K562 (cell line): ENCODE data around the gene ZSWIM1. TPM values are rescaled to one million over a fixed set of nuclear protein-coding genes. Genes with fewer than 3 reads are reported as not detected.

Experiments used
- ATAC-seq: fragments of 200-7000 bp; cut with Tn5 transposase; 3 replicates; pipeline ENCODE4 v1.9.1; 2020; ENCODE audit warnings: moderate library complexity
- BruUV-seq: library from RNA; stranded (reverse); fragments of 400-500 nt; replicated peaks from 2 replicates; lab custom pipeline; 2021; lab: Mats Ljungman, UMichigan
- CTCF ChIA-PET: fragments of 300-600 bp; formaldehyde crosslinking; extraction: SDS; loops from one replicate; lab custom pipeline; 2021; ENCODE audit warnings: low intra/inter-chr PET ratio; lab: Yijun Ruan, JAX
- POLR2A ChIA-PET: fragments of 300-600, 350-650 bp; sonication (Branson Sonifier 250); formaldehyde crosslinking; extraction: SDS; loops from one replicate; lab custom pipeline; 2021; ENCODE audit warnings: antibody characterized with exemption, inconsistent platforms; lab: Yijun Ruan, JAX
- DNase-seq, 4 experiments: peaks; one replicate each; pipeline versions ENCODE4 v3.0.0 to v3.0.0-alpha.2; 2011 to 2018; ENCODE audit warnings: low spot score in 3 of 4, mixed read lengths in 3 of 4; ENCODE audit errors: extremely low read depth in 1 of 4
- FAIRE-seq: peaks from 2 replicates; lab custom pipeline; 2011; peaks lifted over from hg19 to GRCh38; lab: Jason Lieb, UNC
- H2AFZ ChIP-seq: 2 replicates; pipeline ENCODE4 v1.6.0; 2011; ENCODE audit warnings: low read depth, low read length, control low read depth, inconsistent platforms
- H3K27ac ChIP-seq: fragments of 200-600 bp; 3 replicates; pipeline ENCODE4 v1.8.0; 2011; ENCODE audit warnings: low read depth, mild to moderate bottlenecking, control low read depth, inconsistent platforms, low read length, moderate library complexity, mixed read lengths; ENCODE audit errors: extremely low read depth
- H3K27me3 ChIP-seq, 2 experiments: fragments of 300-600 bp in 1 of 2; 2 replicates in 1 of 2; 3 replicates in 1 of 2; pipeline versions ENCODE4 v1.6.0 to v1.8.0; 2011; ENCODE audit warnings: inconsistent platforms in 2 of 2, low read length in 2 of 2, mild to moderate bottlenecking in 1 of 2, mixed read lengths in 1 of 2, moderate library complexity in 1 of 2; ENCODE audit not compliant: control insufficient read depth in 2 of 2, insufficient read depth in 2 of 2
- H3K36me3 ChIP-seq: fragments of 300-600 bp; 3 replicates; pipeline ENCODE4 v1.8.0; 2011; ENCODE audit warnings: mild to moderate bottlenecking, low read length, inconsistent platforms; ENCODE audit not compliant: control insufficient read depth, insufficient read depth
- H3K4me1 ChIP-seq, 2 experiments: fragments of 200-600 bp in 1 of 2; replicated peaks in 1 of 2; 2 replicates in 1 of 2; 3 replicates in 1 of 2; pipeline versions ENCODE4 v1.5.1 to v1.8.0; 2011; ENCODE audit warnings: inconsistent platforms in 2 of 2, low read length in 2 of 2, mild to moderate bottlenecking in 1 of 2, mixed read lengths in 1 of 2, moderate library complexity in 1 of 2; ENCODE audit not compliant: control insufficient read depth in 2 of 2, insufficient read depth in 2 of 2
- H3K4me2 ChIP-seq: 2 replicates; pipeline ENCODE4 v1.6.1; 2011; ENCODE audit warnings: low read length, control low read depth, inconsistent platforms, mixed read lengths; ENCODE audit not compliant: insufficient read depth
- H3K4me3 ChIP-seq: fragments of 200-600 bp; sonication (generic), shearing (Covaris generic); 2 replicates; pipeline ENCODE4 v1.5.1; 2016; ENCODE audit warnings: control low read depth, inconsistent platforms
- H3K79me2 ChIP-seq: fragments of 200-600 bp; 3 replicates; pipeline ENCODE4 v1.8.0; 2011; ENCODE audit warnings: low read length, inconsistent platforms; ENCODE audit not compliant: control insufficient read depth, insufficient read depth
- H3K9ac ChIP-seq, 2 experiments: 2 replicates each; pipeline versions ENCODE4 v1.6.0 to v1.6.1; 2011; ENCODE audit warnings: low read depth in 2 of 2, low read length in 2 of 2, control low read depth in 1 of 2, inconsistent platforms in 1 of 2, mild to moderate bottlenecking in 1 of 2, mixed read lengths in 1 of 2; ENCODE audit not compliant: insufficient read depth in 1 of 2
- H3K9me1 ChIP-seq: one replicate; pipeline ENCODE4 v1.6.0; 2011; ENCODE audit warnings: inconsistent platforms, mild to moderate bottlenecking, low read length, moderate library complexity; ENCODE audit not compliant: control insufficient read depth, insufficient read depth
- H3K9me3 ChIP-seq: replicated peaks from 2 replicates; pipeline ENCODE4 v1.5.1; 2011; ENCODE audit warnings: low read depth, low read length, inconsistent platforms; ENCODE audit not compliant: control insufficient read depth, insufficient read depth
- H4K20me1 ChIP-seq: replicated peaks from 2 replicates; pipeline ENCODE4 v1.6.1; 2011; ENCODE audit warnings: low read length, inconsistent platforms, mixed read lengths; ENCODE audit not compliant: control insufficient read depth, insufficient read depth
- NFIC ChIP-seq: fragments of 450-650 bp; IDR thresholded peaks from 2 replicates; pipeline ENCODE4 v1.6.1; 2017; ENCODE audit warnings: mild to moderate bottlenecking, inconsistent platforms
- PRPF4 ChIP-seq: fragments of 200-400 bp; formaldehyde crosslinking; IDR thresholded peaks from one replicate; pipeline ENCODE4 v1.6.1; 2017; ENCODE audit warnings: low read length, low read depth, mild to moderate bottlenecking; ENCODE audit not compliant: insufficient read depth, poor library complexity, severe bottlenecking
- TAF7 ChIP-seq: fragments of 450-650 bp; IDR thresholded peaks from 2 replicates; pipeline ENCODE4 v1.6.1; 2016; ENCODE audit warnings: missing genetic modification characterization, missing compliant biosample characterization
- ZNF134 ChIP-seq: fragments of 250-450 bp; sonication (Bioruptor Pico); conservative IDR thresholded peaks from 2 replicates; pipeline ENCODE4 v1.4.0; 2020
- ZNF589 ChIP-seq: fragments of 200-800 bp; sonication (Bioruptor generic); IDR thresholded peaks from 2 replicates; pipeline ENCODE4 v1.6.1; 2016; ENCODE audit warnings: low read depth, missing genetic modification characterization, missing compliant biosample characterization
- WGBS: fragments of 100-300 bp; shearing (Covaris generic); methylation state at CpG from one replicate; pipeline ENCODE4 v1.1.6; 2016; ENCODE audit warnings: low coverage, mixed read lengths; ENCODE audit not compliant: insufficient coverage; ENCODE audit errors: missing lambda C conversion rate; 5-methylcytosine and 5-hydroxymethylcytosine counted together
- in situ Hi-C: fragments of 300-500 bp; cut with MboI; formaldehyde crosslinking; loops from 4 replicates; pipeline ENCODE4 v1.15.0; 2018; ENCODE audit warnings: inconsistent platforms, mixed read lengths
- intact Hi-C: fragments of 100-400 bp; cut with micrococcal nuclease; formaldehyde crosslinking; loops from 2 replicates; pipeline ENCODE4 v1.14.2; 2022
- polyA plus RNA-seq, 8 experiments: library from polyadenylated mRNA; depleted of rRNA in 4 of 8; stranded (reverse) in 5 of 8; unstranded in 3 of 8; fragments of >200 nt; fragmentation: Nextera tagmentation in 2 of 8; fragmentation: Illumina TruSeq in 1 of 8; extraction: Ambion mirVana in 2 of 8; extraction: Trizol in 1 of 8; gene quantifications; 2 replicates each; pipeline versions ENCODE4 v1.2.1 to v1.2.3, GENCODE V29; 2011 to 2014; ENCODE audit warnings: inconsistent platforms in 1 of 8, missing spikeins in 1 of 8
- total RNA-seq, 7 experiments: library from RNA; depleted of rRNA in 6 of 7; stranded (reverse); fragments of >200 nt in 6 of 7; fragmentation: Illumina TruSeq in 2 of 7; extraction: Trizol in 2 of 7; gene quantifications; 2 replicates each; pipeline versions ENCODE4 v1.2.1 to v1.2.3, GENCODE V29; 2011 to 2021; ENCODE audit warnings: low replicate concordance in 1 of 7
- TF ChIP-seq, protein P1 (sequence below): sonication (generic); formaldehyde crosslinking; IDR thresholded peaks from 2 replicates; pipeline ENCODE4 v1.8.1; 2023; ENCODE audit warnings: mild to moderate bottlenecking, missing genetic modification reagents
- TF ChIP-seq, protein P2 (sequence below): fragments of 150-350 bp; IDR thresholded peaks from 2 replicates; pipeline ENCODE4 v1.6.1; 2014; ENCODE audit warnings: low read depth, mild to moderate bottlenecking, low read length, borderline replicate concordance
- TF ChIP-seq, protein P3 (sequence below), 2 experiments: IDR thresholded peaks; 2 replicates each; pipeline ENCODE4 v1.6.1; 2011; ENCODE audit warnings: borderline replicate concordance in 1 of 2, control low read depth in 1 of 2, low read depth in 1 of 2, low read length in 1 of 2, mild to moderate bottlenecking in 1 of 2, mixed read lengths in 1 of 2, moderate library complexity in 1 of 2; ENCODE audit not compliant: insufficient read depth in 1 of 2, insufficient read length in 1 of 2, poor library complexity in 1 of 2, severe bottlenecking in 1 of 2; ENCODE audit errors: extremely low read depth in 1 of 2
- TF ChIP-seq, protein P4 (sequence below), 2 experiments: fragments of 450-650 bp; IDR thresholded peaks; 2 replicates each; pipeline ENCODE4 v1.6.1; 2016

The ZSWIM1 gene
- total and polyA plus RNA-seq, 9 of the 15 experiments (the other 6 are each of a cell fraction or from before 2014, with no cell fraction given): 2.5 to 15.6 (median 9.5) TPM

DNA sequence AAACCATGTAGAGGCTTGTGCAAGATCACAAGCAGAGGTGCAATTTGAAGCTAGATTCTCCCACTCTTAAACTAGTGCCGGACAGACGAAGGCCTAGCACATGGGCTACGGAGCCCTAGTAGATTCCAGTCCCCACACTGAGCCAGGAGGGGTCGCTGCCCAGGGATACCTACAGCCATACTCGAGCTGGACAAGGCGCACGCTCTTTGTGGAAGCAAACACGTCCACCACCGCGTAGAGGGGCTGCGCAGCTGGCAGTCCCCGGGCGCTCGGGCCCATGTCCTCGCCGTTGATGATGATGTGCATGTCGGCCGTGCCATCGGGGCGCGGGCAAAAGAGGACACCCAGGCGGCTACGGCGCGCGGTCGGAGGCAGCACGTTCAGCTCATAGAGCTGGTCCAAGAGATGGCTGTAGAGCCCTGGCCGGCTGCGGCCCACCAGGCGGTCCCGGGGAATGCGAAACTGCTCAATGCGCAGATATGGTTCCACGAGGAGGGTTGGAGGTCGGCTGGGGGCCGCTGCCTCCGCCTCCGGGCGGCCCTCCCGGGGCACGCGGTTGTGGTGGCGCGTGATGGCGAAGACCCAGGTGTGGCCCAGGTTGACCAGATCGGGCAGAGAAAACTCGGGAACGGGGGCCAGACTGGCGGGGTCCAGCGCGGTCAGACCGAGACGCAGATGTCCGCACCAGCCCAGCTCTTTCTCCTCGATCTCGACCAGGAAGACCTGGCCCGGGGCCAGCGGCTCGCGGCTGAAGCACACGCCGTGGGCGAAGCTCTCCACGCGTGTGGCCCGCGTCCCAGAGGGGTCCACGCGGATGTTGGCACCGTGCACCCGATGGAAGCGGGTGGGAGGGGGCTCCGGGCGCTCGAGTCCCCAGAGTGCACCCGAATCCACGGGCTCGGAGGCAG is 9.3 kb downstream of the ZSWIM1 start:
- peaks cover 8% of the 10 kb centered on the region; the same call in 1 of the 3 replicates for H3K79me2 ChIP-seq
- 81% methylated on average over 59 of the region's 79 CpGs for WGBS
- H3K4me2 ChIP-seq: peak overlapping the region; percentile 81
- peak overlapping the region; percentile 74 to 94 for H3K9ac ChIP-seq
- DNase-seq: peak in 1 of 4 experiments; percentile 19
- H3K36me3 ChIP-seq: peaks cover 36% of the 10 kb centered on the region; the same call in 2 of the 3 replicates
- in situ Hi-C loops: no loop called here
- intact Hi-C loops: loop anchor here (5.0 kb wide), 1 partner anchor 72 kb away; no protein-coding TSS in a partner anchor
- CTCF ChIA-PET: interaction anchor here (1.0 to 2.7 kb wide), 2 partner anchors 90 to 92 kb away, joined by 3 to 9 read pairs; no protein-coding TSS in a partner anchor
- H3K9me3 ChIP-seq: no peaks in the 10 kb centered on the region
- no peak for FAIRE-seq
- 0 out of 3 replicates have a peak, but pooled peaks have one; percentile 8 for ATAC-seq
- H2AFZ ChIP-seq: peak overlapping the region; percentile 96
- H4K20me1 ChIP-seq: no peaks in the 10 kb centered on the region
- no peaks in the 10 kb centered on the region for H3K27me3 ChIP-seq
- H3K27ac ChIP-seq: peak overlapping the region; percentile 74
- H3K4me3 ChIP-seq: peak overlapping the region; percentile 69
- H3K9me1 ChIP-seq: no peaks in the 10 kb centered on the region
- POLR2A ChIA-PET: interaction anchor here (0.5 to 1.4 kb wide), 7 partner anchors 9 to 64 kb away, joined by 3 to 11 read pairs (median 4); partner anchors contain the start of gene ZSWIM1
- TSS peak; percentile 81 for BruUV-seq
- peaks cover 12 to 40% of the 10 kb centered on the region in 2 experiments for H3K4me1 ChIP-seq
- peak; percentile 84 for TF ChIP-seq NFIC
- peak; percentile 89 for TF ChIP-seq PRPF4
- TF ChIP-seq, protein P1, sequence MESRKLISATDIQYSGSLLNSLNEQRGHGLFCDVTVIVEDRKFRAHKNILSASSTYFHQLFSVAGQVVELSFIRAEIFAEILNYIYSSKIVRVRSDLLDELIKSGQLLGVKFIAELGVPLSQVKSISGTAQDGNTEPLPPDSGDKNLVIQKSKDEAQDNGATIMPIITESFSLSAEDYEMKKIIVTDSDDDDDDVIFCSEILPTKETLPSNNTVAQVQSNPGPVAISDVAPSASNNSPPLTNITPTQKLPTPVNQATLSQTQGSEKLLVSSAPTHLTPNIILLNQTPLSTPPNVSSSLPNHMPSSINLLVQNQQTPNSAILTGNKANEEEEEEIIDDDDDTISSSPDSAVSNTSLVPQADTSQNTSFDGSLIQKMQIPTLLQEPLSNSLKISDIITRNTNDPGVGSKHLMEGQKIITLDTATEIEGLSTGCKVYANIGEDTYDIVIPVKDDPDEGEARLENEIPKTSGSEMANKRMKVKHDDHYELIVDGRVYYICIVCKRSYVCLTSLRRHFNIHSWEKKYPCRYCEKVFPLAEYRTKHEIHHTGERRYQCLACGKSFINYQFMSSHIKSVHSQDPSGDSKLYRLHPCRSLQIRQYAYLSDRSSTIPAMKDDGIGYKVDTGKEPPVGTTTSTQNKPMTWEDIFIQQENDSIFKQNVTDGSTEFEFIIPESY (CRISPR knock-in tag): peak; percentile 87
- TF ChIP-seq TAF7 (tag): no peak
- TF ChIP-seq, protein P2, sequence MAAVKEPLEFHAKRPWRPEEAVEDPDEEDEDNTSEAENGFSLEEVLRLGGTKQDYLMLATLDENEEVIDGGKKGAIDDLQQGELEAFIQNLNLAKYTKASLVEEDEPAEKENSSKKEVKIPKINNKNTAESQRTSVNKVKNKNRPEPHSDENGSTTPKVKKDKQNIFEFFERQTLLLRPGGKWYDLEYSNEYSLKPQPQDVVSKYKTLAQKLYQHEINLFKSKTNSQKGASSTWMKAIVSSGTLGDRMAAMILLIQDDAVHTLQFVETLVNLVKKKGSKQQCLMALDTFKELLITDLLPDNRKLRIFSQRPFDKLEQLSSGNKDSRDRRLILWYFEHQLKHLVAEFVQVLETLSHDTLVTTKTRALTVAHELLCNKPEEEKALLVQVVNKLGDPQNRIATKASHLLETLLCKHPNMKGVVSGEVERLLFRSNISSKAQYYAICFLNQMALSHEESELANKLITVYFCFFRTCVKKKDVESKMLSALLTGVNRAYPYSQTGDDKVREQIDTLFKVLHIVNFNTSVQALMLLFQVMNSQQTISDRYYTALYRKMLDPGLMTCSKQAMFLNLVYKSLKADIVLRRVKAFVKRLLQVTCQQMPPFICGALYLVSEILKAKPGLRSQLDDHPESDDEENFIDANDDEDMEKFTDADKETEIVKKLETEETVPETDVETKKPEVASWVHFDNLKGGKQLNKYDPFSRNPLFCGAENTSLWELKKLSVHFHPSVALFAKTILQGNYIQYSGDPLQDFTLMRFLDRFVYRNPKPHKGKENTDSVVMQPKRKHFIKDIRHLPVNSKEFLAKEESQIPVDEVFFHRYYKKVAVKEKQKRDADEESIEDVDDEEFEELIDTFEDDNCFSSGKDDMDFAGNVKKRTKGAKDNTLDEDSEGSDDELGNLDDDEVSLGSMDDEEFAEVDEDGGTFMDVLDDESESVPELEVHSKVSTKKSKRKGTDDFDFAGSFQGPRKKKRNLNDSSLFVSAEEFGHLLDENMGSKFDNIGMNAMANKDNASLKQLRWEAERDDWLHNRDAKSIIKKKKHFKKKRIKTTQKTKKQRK: no peak
- TF ChIP-seq, protein P3, sequence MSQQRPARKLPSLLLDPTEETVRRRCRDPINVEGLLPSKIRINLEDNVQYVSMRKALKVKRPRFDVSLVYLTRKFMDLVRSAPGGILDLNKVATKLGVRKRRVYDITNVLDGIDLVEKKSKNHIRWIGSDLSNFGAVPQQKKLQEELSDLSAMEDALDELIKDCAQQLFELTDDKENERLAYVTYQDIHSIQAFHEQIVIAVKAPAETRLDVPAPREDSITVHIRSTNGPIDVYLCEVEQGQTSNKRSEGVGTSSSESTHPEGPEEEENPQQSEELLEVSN (IDR thresholded peaks at IDR 0.05; ENCODE audit: borderline replicate concordance in 1 of 2, extremely low read depth in 1 of 2, insufficient read depth in 1 of 2, insufficient read length in 1 of 2, low read depth in 1 of 2, low read length in 1 of 2, poor library complexity in 1 of 2, severe bottlenecking in 1 of 2): peak in 1 of 2 experiments; percentile 28
- TF ChIP-seq, protein P4, sequence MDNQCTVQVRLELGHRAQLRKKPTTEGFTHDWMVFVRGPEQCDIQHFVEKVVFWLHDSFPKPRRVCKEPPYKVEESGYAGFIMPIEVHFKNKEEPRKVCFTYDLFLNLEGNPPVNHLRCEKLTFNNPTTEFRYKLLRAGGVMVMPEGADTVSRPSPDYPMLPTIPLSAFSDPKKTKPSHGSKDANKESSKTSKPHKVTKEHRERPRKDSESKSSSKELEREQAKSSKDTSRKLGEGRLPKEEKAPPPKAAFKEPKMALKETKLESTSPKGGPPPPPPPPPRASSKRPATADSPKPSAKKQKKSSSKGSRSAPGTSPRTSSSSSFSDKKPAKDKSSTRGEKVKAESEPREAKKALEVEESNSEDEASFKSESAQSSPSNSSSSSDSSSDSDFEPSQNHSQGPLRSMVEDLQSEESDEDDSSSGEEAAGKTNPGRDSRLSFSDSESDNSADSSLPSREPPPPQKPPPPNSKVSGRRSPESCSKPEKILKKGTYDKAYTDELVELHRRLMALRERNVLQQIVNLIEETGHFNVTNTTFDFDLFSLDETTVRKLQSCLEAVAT (IDR thresholded peaks at IDR 0.05): peak in 1 of 2 experiments; percentile 30; a peak in 1 of 4 replicates
- TF ChIP-seq ZNF134 (CRISPR knock-in tag): no peak
- 0 out of 2 replicates have a peak, but pooled peaks have one; percentile 36 for TF ChIP-seq ZNF589 (CRISPR knock-in tag)
